Measurements from ENCODE around the gene UBE4A.

DNA sequence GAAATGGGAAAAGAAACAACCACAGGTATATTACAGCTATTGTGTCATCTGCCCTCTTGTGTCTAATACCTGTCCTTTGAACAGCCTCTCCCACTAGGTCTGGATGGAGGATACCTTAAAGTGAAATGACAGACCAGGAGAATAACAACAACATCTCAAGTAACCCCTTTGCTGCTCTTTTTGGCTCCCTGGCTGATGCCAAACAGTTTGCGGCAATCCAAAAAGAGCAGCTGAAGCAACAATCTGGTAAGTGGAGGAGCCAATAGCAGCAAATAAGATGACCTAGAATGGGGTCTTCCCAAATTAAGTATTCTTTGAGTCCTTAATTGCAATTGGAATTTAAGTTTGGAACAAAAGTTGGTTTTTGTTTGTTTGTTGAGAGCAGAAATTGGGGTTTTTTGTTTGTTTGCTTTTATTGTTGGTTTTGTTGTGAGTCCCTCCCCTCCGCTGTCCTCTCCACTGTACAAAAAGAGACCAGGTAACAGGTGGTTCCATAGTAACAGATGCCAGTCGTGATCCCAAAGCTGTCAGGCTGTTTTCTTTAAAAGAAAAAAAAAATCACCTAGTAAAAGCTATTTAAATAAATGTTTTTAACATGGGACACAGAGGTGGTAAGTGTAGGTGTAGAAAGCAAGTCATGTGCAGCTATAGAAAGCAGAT is 5.7 kb downstream of the UBE4A start:
- TF ChIP-seq, protein P1, sequence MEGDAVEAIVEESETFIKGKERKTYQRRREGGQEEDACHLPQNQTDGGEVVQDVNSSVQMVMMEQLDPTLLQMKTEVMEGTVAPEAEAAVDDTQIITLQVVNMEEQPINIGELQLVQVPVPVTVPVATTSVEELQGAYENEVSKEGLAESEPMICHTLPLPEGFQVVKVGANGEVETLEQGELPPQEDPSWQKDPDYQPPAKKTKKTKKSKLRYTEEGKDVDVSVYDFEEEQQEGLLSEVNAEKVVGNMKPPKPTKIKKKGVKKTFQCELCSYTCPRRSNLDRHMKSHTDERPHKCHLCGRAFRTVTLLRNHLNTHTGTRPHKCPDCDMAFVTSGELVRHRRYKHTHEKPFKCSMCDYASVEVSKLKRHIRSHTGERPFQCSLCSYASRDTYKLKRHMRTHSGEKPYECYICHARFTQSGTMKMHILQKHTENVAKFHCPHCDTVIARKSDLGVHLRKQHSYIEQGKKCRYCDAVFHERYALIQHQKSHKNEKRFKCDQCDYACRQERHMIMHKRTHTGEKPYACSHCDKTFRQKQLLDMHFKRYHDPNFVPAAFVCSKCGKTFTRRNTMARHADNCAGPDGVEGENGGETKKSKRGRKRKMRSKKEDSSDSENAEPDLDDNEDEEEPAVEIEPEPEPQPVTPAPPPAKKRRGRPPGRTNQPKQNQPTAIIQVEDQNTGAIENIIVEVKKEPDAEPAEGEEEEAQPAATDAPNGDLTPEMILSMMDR (IDR thresholded peaks at IDR 0.05; ENCODE audit: extremely low read depth in 1 of 2, insufficient read depth in 1 of 2, low read depth in 1 of 2, low read length in 2 of 2) = no peak
- TF ChIP-seq POLR2A (IDR thresholded peaks at IDR 0.05; ENCODE audit: low read depth, low read length) = no peak
- no peak for TF ChIP-seq POLR2AphosphoS5 (IDR thresholded peaks at IDR 0.05; ENCODE audit: insufficient read depth, low read depth, low read length)
- no peak for TF ChIP-seq EZH2 (IDR thresholded peaks at IDR 0.05; ENCODE audit: borderline replicate concordance, low read depth, low read length, severe bottlenecking)
- no peak for TF ChIP-seq JUN (IDR thresholded peaks at IDR 0.05; ENCODE audit: borderline replicate concordance, insufficient read depth, insufficient read length, low read depth)
- TF ChIP-seq MYC (IDR thresholded peaks at IDR 0.05; ENCODE audit: low read depth, low read length) = no peak

Data from endothelial cell of umbilical vein (primary cell).